ENCODE measurements around the gene RBM15. TPM values are rescaled to one million over a fixed set of nuclear protein-coding genes. Genes with fewer than 3 reads are reported as not detected.

The RBM15 gene
- total RNA-seq, 1 donor from 2014 or later = 28.2 TPM

DNA sequence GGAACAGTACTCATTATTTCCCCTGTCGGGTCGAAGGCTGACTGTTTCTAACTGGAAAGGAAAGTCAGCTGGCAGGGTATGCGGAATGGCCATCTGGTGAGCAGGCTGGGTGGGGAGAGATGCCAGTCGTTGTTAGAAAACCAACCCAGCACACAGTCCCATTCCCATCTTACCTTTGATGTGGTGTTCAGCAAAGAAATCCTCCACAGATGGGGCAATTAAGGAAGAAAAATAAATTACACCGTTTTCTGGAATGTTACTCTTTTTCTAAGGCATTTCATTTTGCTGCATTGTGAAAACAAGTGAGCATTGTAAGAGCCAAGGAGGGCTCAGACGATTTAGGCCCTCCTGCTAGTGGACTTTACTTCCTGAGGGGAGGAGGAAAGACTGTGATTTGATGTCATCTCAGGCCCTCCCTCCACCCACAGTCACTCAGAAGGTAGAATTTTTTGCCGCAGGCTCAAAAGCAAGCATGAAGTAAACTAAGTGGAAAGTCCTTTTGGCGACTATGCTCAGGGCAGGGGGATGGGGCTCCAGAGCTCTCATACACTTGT lies 51.6 kb downstream of the RBM15 start, which contains the start of gene SLC16A4:
TSS of gene SLC16A4 (minus strand) at position 335 of the 554 bp plus-strand sequence. CDS start 1,703 bp downstream, outside the sequence.
- Histone ChIP-seq H3K27me3 (ENCODE audit: control insufficient read depth, insufficient read depth, low read length) (no peaks in the 10 kb centered on the region), H3K36me3 (ENCODE audit: control insufficient read depth, insufficient read depth, low read length) (peaks cover 3% of the 10 kb centered on the region), H3K4me3 (ENCODE audit: low read depth, low read length) (peak within 1 kb of the TSS; percentile 32)
- DNase-seq (ENCODE audit: low read depth) = peak; percentile 49
- TF ChIP-seq CTCF (IDR thresholded peaks at IDR 0.05; ENCODE audit: insufficient read depth, low read length, poor library complexity, severe bottlenecking) = no peak

GRCh38 chr1:110393286-110393685 lies 54.1 kb downstream of the RBM15 start:
- H3K4me3 ChIP-seq (ENCODE audit: low read depth, low read length) = no peak overlapping the region
- H3K36me3 ChIP-seq (ENCODE audit: control insufficient read depth, insufficient read depth, low read length) = no peaks in the 10 kb centered on the region
- no peak for TF ChIP-seq CTCF (IDR thresholded peaks at IDR 0.05; ENCODE audit: insufficient read depth, low read length, poor library complexity, severe bottlenecking)
- H3K27me3 ChIP-seq (ENCODE audit: control insufficient read depth, insufficient read depth, low read length) = no peaks in the 10 kb centered on the region
- DNase-seq (ENCODE audit: low read depth) = no peak

DNA sequence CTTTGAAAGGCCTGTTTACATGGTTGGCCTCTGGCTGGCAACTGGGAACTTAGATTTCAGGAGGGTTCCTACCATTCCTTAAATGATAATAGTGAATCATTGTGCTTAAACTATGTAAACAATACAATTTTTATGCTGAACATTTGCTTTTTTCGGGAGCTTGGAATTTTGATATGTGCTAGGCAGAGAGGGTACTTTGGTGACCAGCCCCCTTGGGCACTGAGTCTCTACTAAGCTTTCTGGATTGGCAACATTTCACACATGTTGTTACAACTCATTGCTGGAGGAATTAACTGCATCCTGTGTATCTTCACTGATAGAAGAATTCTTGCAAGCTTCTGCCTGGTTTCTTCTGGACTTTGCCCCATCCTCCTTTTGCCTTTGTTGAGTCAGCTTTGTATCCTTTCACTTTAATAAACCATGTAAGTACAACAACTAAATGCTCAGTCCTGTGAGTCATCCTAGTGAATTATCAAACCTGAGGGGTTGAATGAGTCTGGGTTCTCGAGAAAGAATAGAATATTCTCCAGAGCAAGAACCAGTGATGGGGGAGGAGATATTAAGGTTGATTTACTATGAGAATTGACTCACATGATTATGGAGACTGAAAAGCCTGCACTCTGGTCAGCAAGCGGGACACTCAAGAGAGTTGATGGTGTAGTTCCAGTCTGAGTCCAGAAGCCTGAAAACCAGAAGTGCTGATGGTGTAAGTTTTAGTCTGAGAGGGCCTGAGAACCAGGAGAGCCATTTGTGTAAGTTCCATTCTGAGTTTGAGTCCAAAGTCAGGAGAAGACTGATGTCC lies 54.7 kb downstream of the RBM15 start:
- Histone ChIP-seq H3K27me3 (ENCODE audit: control insufficient read depth, insufficient read depth, low read length) (no peaks in the 10 kb centered on the region), H3K4me3 (ENCODE audit: low read depth, low read length) (no peak overlapping the region), H3K36me3 (ENCODE audit: control insufficient read depth, insufficient read depth, low read length) (no peaks in the 10 kb centered on the region)
- no peak for TF ChIP-seq CTCF (IDR thresholded peaks at IDR 0.05; ENCODE audit: insufficient read depth, low read length, poor library complexity, severe bottlenecking)
- peak; percentile 89 for DNase-seq (ENCODE audit: low read depth)

GRCh38 chr1:110394493-110394820 lies 55.3 kb downstream of the RBM15 start:
- no peak for DNase-seq (ENCODE audit: low read depth)
- H3K36me3 ChIP-seq (ENCODE audit: control insufficient read depth, insufficient read depth, low read length) = no peaks in the 10 kb centered on the region
- H3K27me3 ChIP-seq (ENCODE audit: control insufficient read depth, insufficient read depth, low read length) = no peaks in the 10 kb centered on the region
- TF ChIP-seq CTCF (IDR thresholded peaks at IDR 0.05; ENCODE audit: insufficient read depth, low read length, poor library complexity, severe bottlenecking) = no peak
- H3K4me3 ChIP-seq (ENCODE audit: low read depth, low read length) = no peak overlapping the region

Other genes starting within 250 kb of the RBM15 start
- not detected in 2 replicates for gene UBL4B, start 226.9 kb upstream of the RBM15 start, total RNA-seq
- gene SLC6A17, start 188.9 kb upstream of the RBM15 start, total RNA-seq = 0.42 and 0.75 TPM in 2 replicates
- 1.8 and 2.3 TPM in 2 replicates for gene KCNC4, start 129.1 kb upstream of the RBM15 start, total RNA-seq
- gene SLC16A4, start 51.6 kb downstream of the RBM15 start, total RNA-seq = 15.4 and 25.4 TPM in 2 replicates
- gene LAMTOR5, start 68.3 kb downstream of the RBM15 start, total RNA-seq = 129 and 198 TPM in 2 replicates
- not detected in 2 replicates for gene PROK1, start 111.8 kb downstream of the RBM15 start, total RNA-seq
- gene KCNA10, start 179.8 kb downstream of the RBM15 start, total RNA-seq = not detected in 2 replicates